IMR-90 (cell line): ENCODE results near the gene TM4SF20.

ENCODE experiments used
- POLR2A ChIP-seq: IDR thresholded peaks from 2 replicates; pipeline ENCODE4 v1.6.1; 2012; ENCODE audit warnings: mild to moderate bottlenecking, low read depth, low read length
- RCOR1 ChIP-seq: IDR thresholded peaks from 2 replicates; pipeline ENCODE4 v1.6.1; 2012; ENCODE audit warnings: mild to moderate bottlenecking, low read length, improper control_type of control experiment; ENCODE audit not compliant: insufficient replicate concordance
- RFX5 ChIP-seq: IDR thresholded peaks from 2 replicates; pipeline ENCODE4 v1.8.0; 2012; ENCODE audit warnings: low read depth, mild to moderate bottlenecking, low read length, moderate library complexity
- SMC3 ChIP-seq: fragments of 150-350 bp; IDR thresholded peaks from 2 replicates; pipeline ENCODE4 v1.6.1; 2016; ENCODE audit warnings: low read depth, mild to moderate bottlenecking, antibody characterized with exemption, low read length, moderate library complexity
- USF2 ChIP-seq: fragments of 150-350 bp; IDR thresholded peaks from 2 replicates; pipeline ENCODE4 v1.6.1; 2017; ENCODE audit warnings: mild to moderate bottlenecking, antibody characterized with exemption, low read length, low read depth
- TF ChIP-seq, protein P1 (sequence below): conservative IDR thresholded peaks from 2 replicates; pipeline ENCODE4 v1.5.1; 2012; ENCODE audit warnings: mild to moderate bottlenecking, low read depth, low read length, improper control_type of control experiment

DNA sequence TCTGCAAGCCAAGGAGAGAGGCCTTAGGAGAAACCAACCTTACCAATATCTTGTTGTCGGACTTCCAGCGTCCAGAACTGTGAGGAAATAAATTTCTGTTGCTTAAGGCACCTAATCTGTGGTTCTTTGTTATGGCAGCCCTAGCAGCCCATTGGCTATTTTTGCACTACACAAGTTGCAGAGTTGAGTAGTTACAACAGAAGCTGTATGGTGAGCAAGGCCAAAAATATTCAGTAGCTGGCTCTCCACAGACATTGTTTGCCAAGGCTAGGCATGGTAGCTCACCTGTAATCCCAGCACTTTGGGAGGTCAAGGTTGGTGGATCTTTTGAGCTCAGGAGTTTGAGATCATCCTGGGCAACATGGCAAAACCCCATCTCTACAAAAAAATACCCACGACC lies 35.7 kb upstream of the TM4SF20 start:
- TF ChIP-seq RCOR1 (no peak), POLR2A (no peak), SMC3 (no peak), RFX5 (no peak), USF2 (no peak)
- TF ChIP-seq, protein P1, sequence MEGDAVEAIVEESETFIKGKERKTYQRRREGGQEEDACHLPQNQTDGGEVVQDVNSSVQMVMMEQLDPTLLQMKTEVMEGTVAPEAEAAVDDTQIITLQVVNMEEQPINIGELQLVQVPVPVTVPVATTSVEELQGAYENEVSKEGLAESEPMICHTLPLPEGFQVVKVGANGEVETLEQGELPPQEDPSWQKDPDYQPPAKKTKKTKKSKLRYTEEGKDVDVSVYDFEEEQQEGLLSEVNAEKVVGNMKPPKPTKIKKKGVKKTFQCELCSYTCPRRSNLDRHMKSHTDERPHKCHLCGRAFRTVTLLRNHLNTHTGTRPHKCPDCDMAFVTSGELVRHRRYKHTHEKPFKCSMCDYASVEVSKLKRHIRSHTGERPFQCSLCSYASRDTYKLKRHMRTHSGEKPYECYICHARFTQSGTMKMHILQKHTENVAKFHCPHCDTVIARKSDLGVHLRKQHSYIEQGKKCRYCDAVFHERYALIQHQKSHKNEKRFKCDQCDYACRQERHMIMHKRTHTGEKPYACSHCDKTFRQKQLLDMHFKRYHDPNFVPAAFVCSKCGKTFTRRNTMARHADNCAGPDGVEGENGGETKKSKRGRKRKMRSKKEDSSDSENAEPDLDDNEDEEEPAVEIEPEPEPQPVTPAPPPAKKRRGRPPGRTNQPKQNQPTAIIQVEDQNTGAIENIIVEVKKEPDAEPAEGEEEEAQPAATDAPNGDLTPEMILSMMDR = no peak
